Esophagus (tissue), 2 donors: ENCODE data around the gene ZFYVE28. TPM values are rescaled to one million over a fixed set of nuclear protein-coding genes. Genes with fewer than 3 reads are reported as not detected.

Experiments used
- H3K27ac ChIP-seq, 2 donors: one replicate each; pipeline ENCODE4 v1.5.1; 2013; ENCODE audit warnings: low read depth in 2 of 2, mild to moderate bottlenecking in 2 of 2, inconsistent platforms in 1 of 2, low read length in 1 of 2, moderate library complexity in 1 of 2
- H3K27me3 ChIP-seq, 2 donors: one replicate each; pipeline ENCODE4 v1.6.1; 2013; ENCODE audit warnings: low read length in 2 of 2, control low read depth in 1 of 2, mild to moderate bottlenecking in 1 of 2; ENCODE audit not compliant: insufficient read depth in 2 of 2, control insufficient read depth in 1 of 2
- H3K36me3 ChIP-seq, 2 donors: one replicate each; pipeline ENCODE4 v1.6.1; 2013; ENCODE audit warnings: low read length in 1 of 2; ENCODE audit not compliant: control insufficient read depth in 2 of 2, insufficient read depth in 2 of 2
- H3K4me1 ChIP-seq, 2 donors: one replicate each; pipeline ENCODE4 v1.6.1; 2013; ENCODE audit warnings: low read length in 1 of 2; ENCODE audit not compliant: control insufficient read depth in 2 of 2, insufficient read depth in 2 of 2
- H3K4me3 ChIP-seq, 2 donors: one replicate each; pipeline ENCODE4 v1.5.1; 2013; ENCODE audit warnings: low read length in 2 of 2, mild to moderate bottlenecking in 2 of 2, low read depth in 1 of 2, moderate library complexity in 1 of 2
- H3K9me3 ChIP-seq, 2 donors: one replicate each; pipeline ENCODE4 v1.6.1; 2013; ENCODE audit warnings: mild to moderate bottlenecking in 2 of 2, low read depth in 1 of 2, low read length in 1 of 2, moderate library complexity in 1 of 2; ENCODE audit not compliant: control insufficient read depth in 2 of 2, insufficient read depth in 1 of 2
- WGBS, 2 donors: extraction: QIAGEN DNeasy Blood & Tissue Kit; methylation state at CpG; one replicate each; pipeline ENCODE4 v1.1.7; 2013; 5-methylcytosine and 5-hydroxymethylcytosine counted together
- polyA plus RNA-seq, 2 donors: library from polyadenylated mRNA; stranded (reverse); fragments of 200-250 nt; gene quantifications; one replicate each; pipeline ENCODE4 v1.2.3, GENCODE V29; 2013
- donor health status: healthy with polysubstance abuse.
- donor health status: Bipolar disorder and iron deficiency.

ZFYVE28 gene
- polyA plus RNA-seq, 2 donors, result 5.2 to 5.4 TPM

DNA sequence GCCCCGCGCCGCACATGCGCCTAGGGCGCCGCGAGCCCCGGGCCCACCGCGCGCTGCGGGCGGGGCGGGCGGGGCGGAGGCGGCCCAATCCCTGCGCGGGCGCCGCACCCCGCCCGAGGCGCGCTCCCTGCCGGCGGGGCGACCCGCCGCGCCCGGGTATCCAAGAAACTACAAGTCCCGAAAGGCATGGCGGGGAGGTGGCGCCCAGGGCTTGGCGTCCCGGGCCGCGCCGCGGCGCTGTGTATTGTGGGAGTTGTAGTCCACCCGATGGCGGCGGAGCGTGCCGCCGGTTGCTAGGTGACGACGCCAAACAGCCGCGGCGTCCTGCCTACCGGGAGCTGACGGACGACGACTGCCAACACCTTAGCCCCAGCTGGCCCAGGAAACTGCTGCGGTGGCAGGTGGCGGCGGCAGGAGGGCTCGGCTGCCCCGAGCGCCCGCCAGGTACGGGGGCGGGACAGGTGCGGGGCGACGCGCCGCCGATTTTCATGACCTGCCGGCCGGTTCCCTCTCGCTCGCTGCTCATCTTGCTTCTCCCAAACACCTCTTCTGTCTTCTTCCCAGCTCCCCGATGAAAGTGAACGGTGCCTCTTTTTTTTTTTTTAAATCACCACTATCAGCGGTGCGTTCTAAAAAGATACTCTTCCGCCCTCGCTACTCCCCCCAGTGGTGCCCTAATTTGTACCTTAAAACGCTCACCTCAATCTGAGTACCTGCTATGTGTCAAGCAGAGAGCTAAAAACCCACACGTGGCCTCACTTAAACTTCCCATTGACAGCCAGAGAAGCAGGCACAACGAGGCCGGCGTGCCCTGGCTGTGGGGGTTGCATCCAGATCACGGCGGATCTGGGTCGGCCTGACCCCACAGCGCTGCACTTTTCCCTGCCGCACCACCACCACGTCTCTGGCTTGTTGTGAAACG is 466 bp upstream of the ZFYVE28 start, which contains the start of gene CFAP99:
Gene CFAP99, plus strand, starts transcription at position 306 of the 922 bp plus-strand sequence.
- H3K4me1 ChIP-seq, result peaks cover 0 to 21% of the 10 kb centered on the region in 2 donors
- no peaks in the 10 kb centered on the region for H3K36me3 ChIP-seq
- WGBS, 2 donors, result 1% methylated on average over 77 to 94 of the region's 94 CpGs
- peak within 1 kb of the TSS; percentile 76 to 81 for H3K4me3 ChIP-seq
- H3K27ac ChIP-seq, result peak within 1 kb of the TSS; percentile 16 to 76
- peaks cover 0 to 3% of the 10 kb centered on the region in 2 donors for H3K27me3 ChIP-seq
- H3K9me3 ChIP-seq, result peaks cover 0 to 2% of the 10 kb centered on the region in 2 donors

DNA sequence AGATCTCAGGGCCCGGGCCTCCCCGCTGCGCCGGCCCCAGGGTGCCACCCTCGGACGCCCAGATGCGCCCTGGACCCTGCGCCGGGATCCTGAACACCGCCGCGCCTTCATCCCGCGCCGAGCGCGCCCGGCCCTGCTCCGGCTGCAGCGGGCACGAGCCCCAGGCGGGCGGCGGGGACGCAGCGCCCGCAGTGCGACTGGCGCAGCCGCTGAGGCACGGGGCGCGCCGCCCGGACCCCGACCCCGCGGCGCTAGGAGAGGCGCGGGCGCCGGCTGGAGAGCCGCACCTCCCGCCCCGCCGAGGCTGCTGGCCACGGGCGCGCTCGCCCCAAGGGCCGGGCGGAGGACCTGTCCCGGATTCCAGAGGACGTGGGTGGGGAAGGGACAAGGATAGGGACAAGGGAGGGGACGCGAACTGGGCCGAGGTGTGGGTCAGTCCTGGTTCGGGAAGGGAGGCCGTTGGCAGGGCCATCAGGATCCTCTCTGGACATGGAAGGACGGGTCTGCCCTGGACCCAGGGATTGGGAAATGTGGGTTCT is 1.1 kb downstream of the ZFYVE28 start:
- peak overlapping the region; percentile 76 to 81 for H3K4me3 ChIP-seq
- peaks cover 7 to 33% of the 10 kb centered on the region in 2 donors for H3K4me1 ChIP-seq
- peaks cover 0 to 3% of the 10 kb centered on the region in 2 donors for H3K27me3 ChIP-seq
- WGBS, 2 donors, result 1% methylated on average over 59 to 61 of the region's 61 CpGs
- H3K36me3 ChIP-seq, result no peaks in the 10 kb centered on the region
- H3K27ac ChIP-seq, result peak overlapping the region in 1 of 2 donors; percentile 76
- H3K9me3 ChIP-seq, result peaks cover 0 to 2% of the 10 kb centered on the region in 2 donors

DNA sequence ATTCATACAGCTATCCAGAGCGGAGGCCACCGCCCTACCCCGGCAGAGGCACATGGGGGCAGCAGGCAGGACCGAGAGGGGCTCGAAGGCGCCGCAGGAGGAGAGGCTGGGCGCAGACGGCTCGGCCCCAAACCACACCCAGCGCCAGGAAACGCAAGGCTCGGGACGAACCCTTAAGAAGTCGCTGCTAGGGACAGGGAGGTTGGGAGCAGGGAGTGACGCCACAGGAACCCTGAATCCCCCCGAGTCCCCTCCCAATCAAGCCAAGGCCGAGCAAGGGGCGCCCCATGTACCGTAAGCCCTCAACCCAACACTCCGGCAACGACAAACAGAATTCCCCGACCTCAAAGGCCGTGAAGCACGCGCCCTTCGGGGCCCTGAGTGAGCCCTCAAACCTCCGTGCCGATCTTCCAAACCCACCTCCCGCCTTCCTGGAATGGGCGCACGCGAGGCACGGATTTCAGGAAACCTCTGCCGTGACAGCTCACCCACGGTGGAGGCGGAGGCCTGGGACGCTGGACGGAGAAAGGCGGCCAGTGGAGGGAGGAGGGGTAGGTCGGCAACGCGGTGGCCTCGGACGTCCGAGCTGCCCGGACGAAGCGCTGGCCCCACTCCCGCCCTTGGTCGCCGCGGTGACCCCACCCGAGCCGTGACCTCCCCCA is 1.8 kb downstream of the ZFYVE28 start:
- 6 to 8% methylated on average over 53 to 55 of the region's 55 CpGs for WGBS, 2 donors

DNA sequence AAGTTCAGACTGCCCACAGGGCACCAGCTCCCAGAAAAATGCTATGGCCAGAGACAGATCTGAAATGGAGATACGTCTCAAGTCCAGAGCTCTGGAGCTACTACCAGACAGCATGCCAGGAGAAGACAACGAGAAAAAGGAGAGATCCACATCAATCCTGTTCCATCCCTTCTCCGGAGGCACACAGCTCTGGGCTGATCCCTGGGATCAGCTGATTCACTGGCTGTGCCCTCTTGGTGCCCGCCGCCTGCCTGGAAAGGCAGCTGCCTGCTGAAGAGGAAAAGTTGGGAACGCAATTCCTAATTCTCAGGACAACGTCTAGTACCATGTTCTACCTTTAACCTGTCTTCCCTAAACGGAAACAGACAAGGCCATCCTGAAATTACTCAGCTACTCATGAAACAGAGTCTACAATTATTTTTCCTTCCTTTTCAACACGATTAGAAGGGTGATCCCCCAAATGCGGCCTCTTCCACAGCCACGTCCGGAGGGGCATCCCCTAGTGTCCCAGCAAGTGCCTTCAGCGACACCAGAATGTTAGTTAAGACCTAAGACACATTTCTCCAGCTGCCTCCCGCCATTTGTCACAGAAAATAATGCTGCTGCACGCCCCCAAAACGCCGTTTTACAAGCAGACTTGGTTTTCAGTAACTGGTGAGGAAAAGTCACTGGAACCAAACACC is 2.4 kb downstream of the ZFYVE28 start:
- Histone ChIP-seq H3K4me1 (peaks cover 7 to 40% of the 10 kb centered on the region in 2 donors), H3K36me3 (no peaks in the 10 kb centered on the region), H3K9me3 (peaks cover 0 to 2% of the 10 kb centered on the region in 2 donors), H3K27ac (peak overlapping the region; percentile 43 to 61), H3K4me3 (peak overlapping the region in 1 of 2 donors; percentile 81), H3K27me3 (peaks cover 0 to 3% of the 10 kb centered on the region in 2 donors)
- 71% methylated on average over 17 of the region's 17 CpGs for WGBS, 2 donors

More for the DNA sequence above, 1.8 kb downstream of the ZFYVE28 start:
- no peaks in the 10 kb centered on the region for H3K36me3 ChIP-seq
- H3K27ac ChIP-seq, result peak overlapping the region; percentile 43 to 61
- H3K4me3 ChIP-seq, result peak overlapping the region; percentile 76 to 81
- peaks cover 0 to 3% of the 10 kb centered on the region in 2 donors for H3K27me3 ChIP-seq
- peaks cover 0 to 2% of the 10 kb centered on the region in 2 donors for H3K9me3 ChIP-seq
- H3K4me1 ChIP-seq, result peaks cover 7 to 39% of the 10 kb centered on the region in 2 donors

DNA sequence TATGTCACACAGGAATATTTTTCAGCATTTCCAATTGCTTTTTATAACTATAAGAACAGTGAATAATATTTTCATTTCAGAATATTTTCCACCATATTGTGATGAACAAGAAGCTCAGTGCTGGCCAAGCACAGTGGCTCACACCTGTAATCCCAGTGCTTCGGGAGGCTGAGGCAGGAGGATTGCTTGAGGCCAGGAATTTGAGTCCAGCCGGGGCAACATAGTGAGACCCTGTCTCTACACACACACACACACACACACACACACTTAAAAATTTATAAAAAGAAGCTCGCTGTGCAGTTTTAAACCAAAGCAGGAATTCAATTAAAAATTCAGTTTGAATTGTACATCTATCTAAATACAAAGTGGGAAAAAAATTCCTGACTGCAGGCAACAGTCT is 3.2 kb downstream of the ZFYVE28 start:
- H3K27ac ChIP-seq, result no peak overlapping the region
- no peak overlapping the region for H3K4me3 ChIP-seq
- peaks cover 0 to 2% of the 10 kb centered on the region in 2 donors for H3K9me3 ChIP-seq
- peaks cover 0 to 3% of the 10 kb centered on the region in 2 donors for H3K27me3 ChIP-seq
- H3K36me3 ChIP-seq, result no peaks in the 10 kb centered on the region
- H3K4me1 ChIP-seq, result peaks cover 7 to 40% of the 10 kb centered on the region in 2 donors
- WGBS, 2 donors, result 89 to 96% methylated on average over 3 of the region's 3 CpGs

DNA sequence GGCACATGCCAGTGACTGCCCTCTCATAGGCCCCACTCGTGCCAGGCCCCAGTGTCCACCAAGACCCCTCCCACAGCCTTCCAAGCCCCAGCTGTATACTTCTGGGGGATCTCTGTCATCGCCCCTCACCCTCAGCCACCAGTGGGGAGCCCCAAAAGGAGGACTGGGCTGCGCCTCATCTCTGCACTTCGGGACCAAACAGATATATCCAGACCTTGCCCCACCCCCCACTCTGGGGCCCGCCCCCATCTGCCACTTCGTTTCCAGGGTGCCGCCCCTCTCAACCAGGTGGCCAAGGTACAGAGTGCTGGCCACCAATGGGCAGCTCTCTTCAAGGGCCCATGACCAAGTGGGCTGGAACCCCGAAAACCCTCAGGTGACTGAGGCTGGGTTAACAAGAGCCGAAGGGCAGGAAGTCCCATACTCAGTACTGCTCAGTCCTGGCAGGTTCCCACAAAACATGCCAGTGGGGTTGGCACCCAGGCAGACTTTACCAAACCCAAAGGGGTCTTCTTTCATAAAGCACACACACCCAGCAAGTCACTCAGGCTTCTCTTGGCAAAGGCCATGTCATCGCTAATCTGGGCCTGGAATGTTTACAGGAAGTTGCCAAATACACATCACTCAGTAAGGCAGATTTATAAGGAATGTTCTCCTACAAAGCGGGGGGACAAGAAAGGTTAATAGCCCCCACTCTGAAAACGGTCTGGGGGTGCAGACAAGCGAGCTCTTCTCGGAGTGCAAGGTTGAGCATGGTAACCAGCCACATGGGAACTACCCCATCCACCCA is 4.4 kb downstream of the ZFYVE28 start:
- Histone ChIP-seq H3K27me3 (peaks cover 0 to 3% of the 10 kb centered on the region in 2 donors), H3K4me3 (no peak overlapping the region), H3K27ac (peak overlapping the region; percentile 89 to 96), H3K36me3 (no peaks in the 10 kb centered on the region), H3K4me1 (peaks cover 7 to 35% of the 10 kb centered on the region in 2 donors), H3K9me3 (peaks cover 0 to 2% of the 10 kb centered on the region in 2 donors)
- 61 to 64% methylated on average over 14 of the region's 14 CpGs for WGBS, 2 donors

DNA sequence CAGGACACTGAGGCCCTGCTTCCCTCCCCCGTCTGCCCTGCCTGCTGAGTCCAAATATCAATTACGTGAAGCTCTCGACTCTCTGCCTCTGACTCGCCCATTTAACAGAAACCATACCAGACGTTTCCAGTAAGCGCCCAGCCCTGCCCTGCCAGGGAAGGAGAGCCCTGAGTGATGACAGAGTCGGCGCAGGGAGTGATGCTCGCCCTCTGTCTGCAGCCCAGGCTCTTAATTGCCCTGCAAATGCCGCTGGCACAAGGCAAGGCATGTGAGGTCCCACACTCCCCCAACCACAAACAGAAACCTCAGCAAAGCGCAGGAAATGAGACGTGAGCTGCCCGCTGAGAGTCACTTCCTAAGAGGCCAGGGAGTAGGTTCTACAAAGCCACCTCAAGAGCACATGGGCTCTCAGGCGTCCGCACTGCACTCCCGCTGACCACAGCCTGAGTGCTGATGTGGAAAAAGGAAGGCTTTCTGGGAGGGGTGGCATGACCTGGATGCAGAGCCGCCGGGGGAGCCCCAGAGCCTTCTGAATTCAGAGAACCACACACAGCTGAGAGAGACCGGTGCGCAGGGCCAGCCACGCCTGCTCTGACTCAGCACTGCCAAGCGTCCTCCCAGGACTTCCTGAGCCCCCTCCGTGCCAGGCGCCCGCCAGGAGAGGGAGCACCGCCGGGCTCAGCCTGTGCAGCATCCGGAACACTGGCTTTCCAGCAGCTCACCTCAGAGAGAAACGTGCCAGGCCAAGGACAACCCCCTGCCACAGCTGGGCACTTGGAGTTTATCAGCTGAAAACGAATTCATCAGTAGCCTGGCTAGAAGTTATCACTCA is 5.3 kb downstream of the ZFYVE28 start:
- H3K27ac ChIP-seq, result peak overlapping the region; percentile 89 to 96
- WGBS, 2 donors, result 6 to 10% methylated on average over 30 of the region's 30 CpGs
- peaks cover 7 to 38% of the 10 kb centered on the region in 2 donors for H3K4me1 ChIP-seq
- no peaks in the 10 kb centered on the region for H3K36me3 ChIP-seq
- H3K27me3 ChIP-seq, result peaks cover 0 to 3% of the 10 kb centered on the region in 2 donors
- peak overlapping the region; percentile 9 to 11 for H3K4me3 ChIP-seq
- H3K9me3 ChIP-seq, result peaks cover 0 to 2% of the 10 kb centered on the region in 2 donors

DNA sequence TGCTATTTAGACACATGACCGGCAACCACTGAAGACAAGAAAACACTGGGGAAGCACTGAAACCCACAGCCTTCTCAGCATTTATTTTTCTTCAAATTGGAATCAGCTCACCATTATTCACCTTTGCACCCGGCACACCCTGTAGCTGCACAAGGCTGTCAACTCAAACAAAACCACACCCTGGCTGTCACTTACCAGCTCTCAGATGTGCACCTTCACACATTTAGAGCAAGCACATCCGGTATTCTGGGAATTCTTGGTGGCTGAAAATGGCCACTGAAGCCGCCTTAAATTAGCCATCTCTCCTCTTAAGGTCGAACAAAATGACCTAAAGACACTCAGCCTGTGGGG is 5.9 kb downstream of the ZFYVE28 start:
- H3K27ac ChIP-seq, result peak overlapping the region; percentile 89 to 96
- peak overlapping the region in 1 of 2 donors; percentile 9 for H3K4me3 ChIP-seq
- H3K9me3 ChIP-seq, result peaks cover 0 to 2% of the 10 kb centered on the region in 2 donors
- no peaks in the 10 kb centered on the region for H3K36me3 ChIP-seq
- peaks cover 7 to 34% of the 10 kb centered on the region in 2 donors for H3K4me1 ChIP-seq
- no peaks in the 10 kb centered on the region for H3K27me3 ChIP-seq
- WGBS, 2 donors, result 31 to 36% methylated on average over 5 of the region's 5 CpGs
